HUES48 (cell line): Measurements from ENCODE around the gene FRMD8.

Experiments used
- H3K27ac ChIP-seq: one replicate; pipeline ENCODE4 v1.7.0; 2013; ENCODE audit warnings: low read depth, low read length, inconsistent platforms
- H3K27me3 ChIP-seq: 2 replicates; pipeline ENCODE4 v1.6.1; 2013; ENCODE audit warnings: mild to moderate bottlenecking, low read length; ENCODE audit not compliant: control insufficient read depth, insufficient read depth
- H3K36me3 ChIP-seq: 2 replicates; pipeline ENCODE4 v1.6.1; 2013; ENCODE audit warnings: low read length; ENCODE audit not compliant: control insufficient read depth, insufficient read depth
- H3K4me1 ChIP-seq: 2 replicates; pipeline ENCODE4 v1.6.1; 2013; ENCODE audit warnings: mild to moderate bottlenecking, low read length; ENCODE audit not compliant: control insufficient read depth, insufficient read depth
- H3K4me3 ChIP-seq: 2 replicates; pipeline ENCODE4 v1.5.1; 2013; ENCODE audit warnings: mild to moderate bottlenecking, low read depth, low read length
- H3K9ac ChIP-seq: 2 replicates; pipeline ENCODE4 v1.6.1; 2013; ENCODE audit warnings: mild to moderate bottlenecking, low read depth, low read length, moderate library complexity
- H3K9me3 ChIP-seq: 2 replicates; pipeline ENCODE4 v1.6.1; 2013; ENCODE audit warnings: low read length; ENCODE audit not compliant: control insufficient read depth, insufficient read depth

FRMD8 gene

DNA sequence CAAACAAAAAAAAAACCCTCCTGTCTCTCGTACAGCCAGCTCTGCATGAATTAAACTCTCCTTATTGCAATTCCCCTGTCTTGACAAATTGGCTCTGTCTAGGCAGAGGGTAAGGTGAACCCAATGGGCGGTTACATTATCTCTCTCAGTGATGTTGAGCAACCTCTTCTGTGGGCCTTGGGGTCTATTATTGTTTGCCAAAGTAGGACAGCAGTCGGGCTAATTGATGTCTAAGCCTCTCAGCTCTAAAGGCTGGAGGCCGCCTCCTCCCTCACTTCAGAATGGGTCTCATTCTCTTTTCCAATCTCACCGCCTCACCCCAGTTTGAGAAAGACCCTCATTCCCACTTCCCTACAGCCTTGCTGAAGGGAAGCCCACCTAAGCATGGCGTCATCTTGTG, 2.7 kb upstream of the FRMD8 start:
- H3K4me3 ChIP-seq, result no peak overlapping the region
- peaks cover 15% of the 10 kb centered on the region for H3K4me1 ChIP-seq
- no peak overlapping the region for H3K9ac ChIP-seq
- H3K36me3 ChIP-seq, result peaks cover 7% of the 10 kb centered on the region; the same call in 1 of the 2 replicates
- no peak overlapping the region for H3K27ac ChIP-seq
- H3K27me3 ChIP-seq, result no peaks in the 10 kb centered on the region
- no peaks in the 10 kb centered on the region for H3K9me3 ChIP-seq

DNA sequence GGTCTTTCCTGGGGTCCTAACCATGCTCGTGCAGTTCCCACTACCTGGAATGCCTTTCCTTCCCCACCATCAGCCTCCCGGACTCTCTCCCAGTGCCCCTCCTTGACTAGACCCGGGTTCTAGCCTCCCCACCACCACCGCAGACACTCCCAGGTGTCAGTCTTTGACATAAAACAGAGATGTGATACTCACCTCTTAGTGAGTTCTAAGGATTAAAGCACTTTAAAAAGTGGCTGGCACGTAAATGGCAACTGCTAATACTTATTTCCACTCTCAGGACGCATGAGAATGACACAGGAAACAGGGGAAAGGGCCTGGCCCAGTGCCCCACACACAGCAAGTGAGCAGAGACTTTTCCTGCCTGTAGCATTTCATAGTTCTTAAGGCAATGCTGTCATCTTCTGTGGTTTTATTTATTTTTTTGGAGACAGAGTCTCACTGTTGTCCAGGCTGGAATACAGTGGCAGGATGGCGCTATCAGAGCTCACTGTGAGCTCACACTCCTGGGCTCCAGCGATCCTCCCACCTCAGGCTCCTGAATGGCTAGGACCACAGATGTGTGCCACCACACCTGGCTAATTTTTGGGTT, 2.0 kb upstream of the FRMD8 start:
- Histone ChIP-seq H3K27ac (no peak overlapping the region), H3K9ac (no peak overlapping the region), H3K4me1 (peaks cover 15% of the 10 kb centered on the region), H3K36me3 (peaks cover 7% of the 10 kb centered on the region; the same call in 1 of the 2 replicates), H3K27me3 (no peaks in the 10 kb centered on the region), H3K9me3 (no peaks in the 10 kb centered on the region), H3K4me3 (no peak overlapping the region)

DNA sequence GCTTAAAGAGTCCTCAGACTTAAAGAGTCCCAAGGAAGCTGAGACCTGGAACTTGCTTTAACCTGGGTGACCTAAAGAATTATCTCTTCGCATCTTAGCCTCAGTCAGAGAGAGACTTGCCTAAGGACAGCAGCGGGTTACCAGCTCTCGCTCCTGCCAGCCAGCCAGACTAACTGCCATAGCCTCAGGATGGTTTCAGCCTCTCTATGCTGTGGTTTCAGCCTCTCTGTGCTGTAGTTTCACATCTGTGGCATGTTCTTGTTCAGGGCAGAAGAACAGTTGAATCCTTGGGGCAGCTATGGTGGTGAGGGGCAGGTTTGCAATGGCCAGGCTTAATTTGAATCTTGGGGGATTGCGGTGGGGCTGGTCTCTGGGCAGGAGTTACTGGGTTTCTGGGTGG, 2.3 kb downstream of the FRMD8 start:
- peaks cover 7% of the 10 kb centered on the region; the same call in 1 of the 2 replicates for H3K36me3 ChIP-seq
- H3K4me3 ChIP-seq, result no peak overlapping the region
- no peak overlapping the region for H3K27ac ChIP-seq
- H3K9ac ChIP-seq, result no peak overlapping the region
- H3K27me3 ChIP-seq, result no peaks in the 10 kb centered on the region
- no peaks in the 10 kb centered on the region for H3K9me3 ChIP-seq
- 0 out of 2 replicates have a peak, but pooled peaks cover 6% of the 10 kb centered on the region for H3K4me1 ChIP-seq

DNA sequence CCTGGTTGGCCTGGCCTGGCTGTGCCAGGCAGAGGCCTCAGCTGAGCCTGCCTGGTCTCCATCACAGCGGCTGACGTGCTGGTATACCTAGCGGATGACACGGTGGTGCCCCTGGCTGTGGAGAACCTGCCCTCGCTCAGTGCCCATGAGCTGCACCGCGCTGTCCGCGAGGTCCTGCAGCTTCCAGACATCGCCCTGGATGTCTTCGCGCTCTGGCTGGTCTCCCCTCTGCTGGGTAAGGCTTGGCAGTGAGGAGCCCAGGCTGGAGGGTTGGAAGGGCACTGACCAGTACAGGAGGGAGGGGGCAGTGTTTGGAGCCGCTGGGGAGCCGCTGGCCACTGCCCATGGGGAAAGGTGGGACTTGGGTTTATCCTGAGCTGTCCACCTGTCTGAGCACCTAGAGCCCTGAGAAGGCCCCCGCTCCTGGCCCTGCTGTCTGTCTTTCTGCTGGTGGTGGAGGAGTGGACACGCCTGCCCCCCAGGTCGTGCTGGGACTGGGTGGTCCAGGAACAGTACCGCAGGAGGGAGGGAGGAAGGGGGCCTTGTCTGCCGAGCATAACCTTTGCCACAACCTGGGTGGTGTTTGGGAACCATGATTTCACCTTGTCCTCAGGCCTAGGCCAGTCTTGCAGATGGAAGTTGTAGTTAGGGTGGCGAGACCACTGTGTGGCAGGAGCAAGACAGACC, 3.0 kb downstream of the FRMD8 start:
- no peaks in the 10 kb centered on the region for H3K27me3 ChIP-seq
- H3K36me3 ChIP-seq, result peaks cover 7% of the 10 kb centered on the region; the same call in 1 of the 2 replicates
- H3K4me1 ChIP-seq, result 0 out of 2 replicates have a peak, but pooled peaks cover 6% of the 10 kb centered on the region
- H3K9me3 ChIP-seq, result no peaks in the 10 kb centered on the region
- no peak overlapping the region for H3K4me3 ChIP-seq
- H3K9ac ChIP-seq, result no peak overlapping the region
- H3K27ac ChIP-seq, result no peak overlapping the region

DNA sequence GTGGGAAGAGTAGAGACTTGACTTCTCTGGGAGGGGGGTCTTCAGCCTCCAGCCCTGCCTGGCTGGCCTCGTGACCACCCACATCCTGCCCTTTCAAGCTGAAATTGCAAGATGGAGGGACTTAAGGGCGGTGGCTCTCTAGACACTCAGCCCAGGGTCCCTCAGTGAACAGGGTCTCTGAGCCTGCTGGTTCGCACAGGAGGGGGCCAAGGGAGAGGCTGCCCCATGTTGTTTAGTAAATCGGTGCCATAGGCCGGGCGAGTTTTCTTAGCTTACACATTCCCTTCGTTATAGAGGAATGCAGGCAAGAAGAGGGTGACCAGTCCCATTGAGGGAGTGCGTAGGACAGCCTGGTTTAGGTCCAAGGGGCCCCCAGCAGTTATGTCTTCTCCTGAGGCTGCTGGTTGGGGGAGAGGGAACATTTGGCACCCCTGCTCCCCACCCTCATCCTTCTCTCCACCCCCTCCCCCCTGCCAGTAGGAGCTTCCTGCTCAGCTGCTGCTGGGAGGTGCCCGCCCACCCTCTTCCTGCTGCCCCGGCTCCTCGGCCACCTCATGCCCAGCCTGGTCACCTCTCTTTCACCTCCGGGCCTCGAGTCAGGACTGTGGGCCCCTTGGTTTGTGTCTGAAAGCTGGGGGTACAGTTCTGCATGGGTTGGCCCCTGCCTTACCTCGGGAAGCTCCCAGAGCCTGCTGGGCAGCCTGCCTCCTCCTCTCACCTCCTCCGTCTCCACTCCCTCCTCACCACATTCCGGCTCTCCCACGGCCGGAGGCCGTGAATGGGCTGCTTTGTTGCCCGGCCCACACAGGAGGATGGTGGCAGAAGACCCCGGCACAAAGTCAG, 3.9 kb downstream of the FRMD8 start:
- no peaks in the 10 kb centered on the region for H3K27me3 ChIP-seq
- no peak overlapping the region for H3K4me3 ChIP-seq
- H3K27ac ChIP-seq, result peak overlapping the region; percentile 11
- no peaks in the 10 kb centered on the region for H3K9me3 ChIP-seq
- H3K36me3 ChIP-seq, result peaks cover 7% of the 10 kb centered on the region; the same call in 1 of the 2 replicates
- H3K9ac ChIP-seq, result no peak overlapping the region
- H3K4me1 ChIP-seq, result 0 out of 2 replicates have a peak, but pooled peaks cover 6% of the 10 kb centered on the region

DNA sequence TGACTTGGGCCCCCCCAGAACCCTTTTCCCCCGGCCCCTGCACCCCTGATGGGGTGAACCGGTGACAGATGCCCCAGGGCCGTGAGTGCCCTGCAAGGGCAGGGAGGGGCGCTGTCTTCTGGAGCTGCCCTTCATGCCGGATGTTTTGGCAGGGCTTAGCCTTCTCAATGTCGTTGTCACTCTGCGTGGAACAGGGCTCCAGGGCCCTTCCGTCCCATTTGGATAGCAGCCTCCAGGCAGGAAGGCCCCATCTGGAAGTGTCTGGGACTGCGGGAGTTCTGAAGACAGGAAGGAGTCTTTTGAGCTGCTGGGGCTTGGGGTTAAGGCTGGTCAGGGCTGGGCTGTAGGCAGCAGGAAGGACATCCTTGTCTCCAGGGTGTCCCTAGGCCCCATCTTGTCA, 4.6 kb downstream of the FRMD8 start:
- Histone ChIP-seq H3K9me3 (no peaks in the 10 kb centered on the region), H3K4me1 (0 out of 2 replicates have a peak, but pooled peaks cover 6% of the 10 kb centered on the region), H3K36me3 (peaks cover 7% of the 10 kb centered on the region; the same call in 1 of the 2 replicates), H3K9ac (no peak overlapping the region), H3K27ac (peak overlapping the region; percentile 11), H3K27me3 (no peaks in the 10 kb centered on the region), H3K4me3 (no peak overlapping the region)

DNA sequence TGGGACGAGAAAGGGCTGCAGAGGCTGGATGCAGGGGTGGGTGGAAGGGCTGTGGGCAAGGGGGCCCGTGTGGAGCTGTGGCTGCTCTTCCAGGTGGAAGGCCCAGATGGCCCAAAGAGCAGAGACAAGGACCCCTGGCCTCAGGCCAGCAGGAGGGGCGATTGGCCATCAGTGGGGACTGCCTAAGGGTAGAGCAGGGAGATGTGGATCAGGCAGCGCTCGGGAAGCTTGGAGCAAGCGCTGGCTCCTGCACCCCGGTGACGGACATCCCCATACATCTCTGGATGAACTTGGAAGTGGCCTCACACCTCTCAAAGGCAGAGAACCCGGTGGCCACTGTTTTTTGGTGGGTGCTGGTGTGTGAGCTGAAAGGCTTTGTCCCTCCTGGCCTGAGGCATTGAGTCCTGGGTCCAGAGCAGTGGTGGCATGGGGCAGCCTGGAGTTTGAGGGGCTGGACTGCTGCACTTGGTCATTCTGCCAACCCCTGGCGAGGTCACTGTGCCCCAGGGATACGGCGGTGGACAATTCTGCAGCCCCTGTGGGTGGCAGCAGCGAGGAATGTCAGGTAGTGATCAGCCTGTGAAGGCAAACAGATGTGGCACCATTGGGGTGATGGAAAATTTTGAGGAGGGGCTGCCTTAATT, 5.9 kb downstream of the FRMD8 start:
- Histone ChIP-seq H3K9ac (no peak overlapping the region), H3K36me3 (peaks cover 13% of the 10 kb centered on the region), H3K4me1 (0 out of 2 replicates have a peak, but pooled peaks cover 4% of the 10 kb centered on the region), H3K27me3 (no peaks in the 10 kb centered on the region), H3K4me3 (no peak overlapping the region), H3K9me3 (no peaks in the 10 kb centered on the region), H3K27ac (no peak overlapping the region)

DNA sequence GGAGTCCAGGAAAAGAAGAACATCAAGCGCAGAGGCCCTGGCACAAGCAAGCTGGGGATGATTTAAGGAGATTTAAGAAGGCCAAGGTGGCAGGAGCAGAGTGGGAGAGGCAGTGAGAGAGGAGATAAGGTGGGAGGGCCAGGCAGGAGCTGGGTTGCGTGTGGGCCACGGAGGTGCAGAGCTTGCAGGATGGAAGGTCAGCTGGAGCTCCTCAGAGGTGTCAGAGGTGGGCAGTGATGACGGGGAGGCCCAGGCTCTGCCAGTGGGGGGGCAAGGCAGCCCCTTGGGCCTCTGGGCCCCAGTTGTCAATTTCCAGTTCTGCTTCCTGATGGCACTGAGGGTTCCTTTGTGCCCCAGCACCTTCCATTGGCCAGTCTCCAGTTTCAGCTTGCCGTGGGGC, 6.5 kb downstream of the FRMD8 start:
- Histone ChIP-seq H3K27ac (no peak overlapping the region), H3K4me3 (no peak overlapping the region), H3K9me3 (no peaks in the 10 kb centered on the region), H3K36me3 (peaks cover 16% of the 10 kb centered on the region), H3K9ac (no peak overlapping the region), H3K27me3 (no peaks in the 10 kb centered on the region), H3K4me1 (0 out of 2 replicates have a peak, but pooled peaks cover 4% of the 10 kb centered on the region)

DNA sequence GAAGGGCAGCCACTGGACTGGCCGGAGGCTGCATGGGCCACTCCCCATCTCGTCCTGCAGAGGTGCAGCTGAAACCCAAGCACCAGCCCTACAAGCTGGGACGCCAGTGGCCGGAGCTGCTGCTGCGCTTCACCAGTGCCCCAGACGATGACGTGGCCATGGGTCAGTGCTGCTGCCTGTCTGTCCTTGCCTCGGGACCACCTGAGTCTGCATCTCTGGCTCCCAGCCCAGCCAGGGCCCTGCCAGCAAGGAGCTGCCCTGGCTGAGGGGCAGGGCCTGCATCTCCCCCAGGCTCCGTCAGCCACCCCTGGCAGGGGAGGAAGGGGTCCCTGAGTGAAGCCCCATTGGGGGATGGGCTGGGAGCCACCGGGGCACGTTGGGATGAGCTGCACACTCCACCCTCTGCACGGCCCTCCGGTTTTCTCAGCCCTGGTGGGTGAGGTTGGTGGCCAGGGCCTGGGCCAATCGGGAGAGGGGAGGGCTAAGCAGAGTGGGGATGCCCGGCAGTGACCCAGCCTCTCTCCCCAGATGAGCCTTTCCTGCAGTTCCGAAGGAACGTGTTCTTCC, 7.2 kb downstream of the FRMD8 start:
- H3K36me3 ChIP-seq, result peaks cover 16% of the 10 kb centered on the region
- H3K9me3 ChIP-seq, result no peaks in the 10 kb centered on the region
- H3K27me3 ChIP-seq, result no peaks in the 10 kb centered on the region
- H3K9ac ChIP-seq, result no peak overlapping the region
- no peak overlapping the region for H3K4me3 ChIP-seq
- 0 out of 2 replicates have a peak, but pooled peaks cover 4% of the 10 kb centered on the region for H3K4me1 ChIP-seq
- H3K27ac ChIP-seq, result no peak overlapping the region

DNA sequence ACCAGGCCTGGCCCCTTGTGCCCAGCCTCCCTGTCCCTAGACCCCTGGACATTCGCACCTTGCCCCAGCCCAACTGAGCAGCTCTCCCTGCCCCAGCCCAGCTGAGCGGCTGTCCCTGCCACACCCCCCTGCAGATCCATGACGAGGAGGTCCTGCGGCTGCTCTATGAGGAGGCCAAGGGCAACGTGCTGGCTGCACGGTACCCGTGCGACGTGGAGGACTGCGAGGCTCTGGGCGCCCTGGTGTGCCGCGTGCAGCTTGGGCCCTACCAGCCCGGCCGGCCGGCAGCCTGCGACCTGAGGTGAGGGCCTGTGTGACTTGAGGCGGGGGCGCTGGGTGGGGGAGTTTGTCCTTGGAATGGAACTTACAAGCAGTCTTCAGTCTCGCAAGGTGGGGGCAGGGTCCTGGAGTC, 7.7 kb downstream of the FRMD8 start:
- H3K4me1 ChIP-seq, result 0 out of 2 replicates have a peak, but pooled peaks cover 4% of the 10 kb centered on the region
- no peaks in the 10 kb centered on the region for H3K27me3 ChIP-seq
- no peak overlapping the region for H3K9ac ChIP-seq
- peaks cover 14% of the 10 kb centered on the region for H3K36me3 ChIP-seq
- no peak overlapping the region for H3K27ac ChIP-seq
- no peak overlapping the region for H3K4me3 ChIP-seq
- H3K9me3 ChIP-seq, result no peaks in the 10 kb centered on the region
